EL (cell line): ENCODE measurements around the gene P2RY14.
A peak's percentile ranks its signal among the peaks of the same experiment; 100 is the strongest.
"Not testable (repeated sequence)": the region's sequence is repeated elsewhere in the genome, so short reads cannot be mapped to it uniquely, and the experiment has no call there.

ENCODE experiments used
- DNase-seq: peaks from one replicate; pipeline ENCODE4 v3.0.0-alpha.2; 2016

P2RY14 gene

GRCh38 chr3:151248772-151249337 is 29.5 kb downstream of the P2RY14 start:
- DNase-seq: no peak

- DNase-seq: not testable (repeated sequence)
Measured at GRCh38 chr3:151242006-151242405, 36.3 kb downstream of the P2RY14 start.

- peak; percentile 13 for DNase-seq
Measured at GRCh38 chr3:151236736-151237135, 41.6 kb downstream of the P2RY14 start.

GRCh38 chr3:151236316-151236715 is 42.0 kb downstream of the P2RY14 start:
- DNase-seq: no peak

- no peak for DNase-seq
Measured at GRCh38 chr3:151234825-151235224, 43.5 kb downstream of the P2RY14 start.

GRCh38 chr3:151232991-151233390 is 45.4 kb downstream of the P2RY14 start:
- no peak for DNase-seq

- not testable (repeated sequence) for DNase-seq
Measured at GRCh38 chr3:151232403-151232802, 45.9 kb downstream of the P2RY14 start.

GRCh38 chr3:151230646-151231045 is 47.7 kb downstream of the P2RY14 start:
- no peak for DNase-seq

GRCh38 chr3:151228666-151229040 is 49.7 kb downstream of the P2RY14 start:
- peak; percentile 51 for DNase-seq

GRCh38 chr3:151227807-151228665 is 50.3 kb downstream of the P2RY14 start:
- peak; percentile 81 for DNase-seq

GRCh38 chr3:151227266-151227806 is 51.0 kb downstream of the P2RY14 start:
- DNase-seq: peak; percentile 8

GRCh38 chr3:151226825-151227224 is 51.5 kb downstream of the P2RY14 start:
- DNase-seq: no peak

- DNase-seq: peak; percentile 86
Measured at GRCh38 chr3:151226088-151226563, 52.2 kb downstream of the P2RY14 start.

- no peak for DNase-seq
Measured at GRCh38 chr3:151225040-151225975, 53.0 kb downstream of the P2RY14 start.

- DNase-seq: no peak
Measured at GRCh38 chr3:151224268-151224866, 54.0 kb downstream of the P2RY14 start.

GRCh38 chr3:151219056-151219455 is 59.3 kb downstream of the P2RY14 start:
- DNase-seq: peak; percentile 82

- no peak for DNase-seq
Measured at GRCh38 chr3:151218136-151218535, 60.2 kb downstream of the P2RY14 start.

GRCh38 chr3:151216641-151217607 is 61.4 kb downstream of the P2RY14 start:
- no peak for DNase-seq

- DNase-seq: no peak
Measured at GRCh38 chr3:151214459-151214858, 63.9 kb downstream of the P2RY14 start.

- DNase-seq: no peak
Measured at GRCh38 chr3:151213881-151214280, 64.5 kb downstream of the P2RY14 start.

GRCh38 chr3:151213151-151213550 is 65.2 kb downstream of the P2RY14 start:
- DNase-seq: no peak
